GM19240 (cell line): ENCODE results near the gene TRH.
A peak's percentile ranks its signal among the peaks of the same experiment; 100 is the strongest.

Source experiments
- DNase-seq: peaks from one replicate; pipeline ENCODE4 v3.0.0; 2011; ENCODE audit warnings: low spot score; ENCODE audit not compliant: insufficient read length

TRH gene

GRCh38 chr3:129974564-129974832, at the start of gene TRH:
Gene TRH (plus strand): TSS chr3:129974720. CDS start chr3:129975817, 1,097 bp downstream.
- DNase-seq = no peak

GRCh38 chr3:129927072-129927471, 47.4 kb upstream of the TRH start:
- DNase-seq = no peak

GRCh38 chr3:129929383-129929782, 45.1 kb upstream of the TRH start:
- no peak for DNase-seq

- DNase-seq = no peak
These were observed 41.0 kb upstream of the TRH start for GRCh38 chr3:129933471-129933870.

- DNase-seq = peak; percentile 33
These were observed 40.0 kb upstream of the TRH start for GRCh38 chr3:129934234-129935123.

GRCh38 chr3:129936757-129937156, 37.8 kb upstream of the TRH start:
- DNase-seq = no peak

GRCh38 chr3:129937717-129938116, 36.8 kb upstream of the TRH start:
- DNase-seq = no peak

GRCh38 chr3:129938140-129938930, 36.2 kb upstream of the TRH start:
- no peak for DNase-seq

GRCh38 chr3:129940086-129940485, 34.4 kb upstream of the TRH start:
- no peak for DNase-seq

- peak; percentile 65 for DNase-seq
These were observed 32.2 kb upstream of the TRH start for GRCh38 chr3:129942296-129942695.

- DNase-seq = no peak
These were observed 31.5 kb upstream of the TRH start for GRCh38 chr3:129943020-129943419.

- no peak for DNase-seq
These were observed 29.8 kb upstream of the TRH start for GRCh38 chr3:129944709-129945108.

- DNase-seq = no peak
These were observed 26.8 kb upstream of the TRH start for GRCh38 chr3:129947538-129948240.

GRCh38 chr3:129950318-129951046, 24.0 kb upstream of the TRH start:
- DNase-seq = no peak

GRCh38 chr3:129952556-129953355, 21.8 kb upstream of the TRH start:
- DNase-seq = no peak

GRCh38 chr3:129953621-129954020, 20.9 kb upstream of the TRH start:
- DNase-seq = no peak

- DNase-seq = no peak
These were observed 20.0 kb upstream of the TRH start for GRCh38 chr3:129954514-129954913.

GRCh38 chr3:129956936-129957335, 17.6 kb upstream of the TRH start:
- no peak for DNase-seq

GRCh38 chr3:129958755-129959154, 15.8 kb upstream of the TRH start:
- DNase-seq = no peak

GRCh38 chr3:129961141-129961541, 13.4 kb upstream of the TRH start:
- DNase-seq = no peak

GRCh38 chr3:129962600-129962999, 11.9 kb upstream of the TRH start:
- DNase-seq = no peak
